ENCODE data around the gene KLHL25. TPM values are rescaled to one million over a fixed set of nuclear protein-coding genes. Genes with fewer than 3 reads are reported as not detected.

Gene KLHL25
- total and polyA plus RNA-seq, 2 of the 13 experiments (the other 11 are each of a cell fraction or from before 2014, with no cell fraction given): 3.7 to 8.2 TPM

DNA sequence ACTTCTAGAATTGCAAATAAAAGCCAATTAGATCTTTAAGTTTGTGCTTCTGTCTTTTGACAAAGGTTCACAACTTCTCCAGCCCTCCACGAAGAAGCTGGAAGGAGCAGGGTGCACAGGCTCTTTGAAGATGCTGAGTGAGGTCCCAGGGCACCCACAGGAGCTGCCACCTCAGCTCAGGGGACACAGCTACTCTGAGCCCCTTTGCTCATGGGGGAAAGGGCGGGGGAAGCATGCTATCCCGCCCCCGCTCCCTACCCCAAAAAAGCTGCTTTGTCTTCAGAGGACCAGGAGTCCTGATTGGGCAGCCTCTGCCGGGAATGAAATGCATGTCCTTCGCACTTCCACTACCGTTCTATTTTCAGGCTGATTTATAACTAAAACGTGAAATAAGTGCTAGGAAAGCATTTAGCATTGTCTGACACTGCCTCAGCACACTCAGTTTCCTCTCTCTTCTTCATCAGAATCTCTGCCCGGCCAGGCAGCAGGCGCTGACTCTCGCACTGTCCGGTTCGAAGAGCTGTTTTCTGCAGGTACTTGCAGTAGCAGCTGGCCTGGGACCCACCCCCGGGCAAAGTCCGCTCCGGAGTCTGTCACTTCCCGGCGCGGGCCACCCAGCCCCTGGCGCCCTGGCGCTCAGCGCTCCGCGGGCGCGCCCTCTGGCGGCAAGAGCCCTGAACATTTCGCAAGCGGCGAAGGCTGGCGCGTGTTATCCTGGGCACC is 45.5 kb upstream of the KLHL25 start (continued):
- TF ChIP-seq AFF4 (CRISPR knock-in tag; IDR thresholded peaks at IDR 0.05) (no peak), ZNF367 (CRISPR knock-in tag; IDR thresholded peaks at IDR 0.05; ENCODE audit: borderline replicate concordance) (0 out of 2 replicates have a peak, but pooled peaks have one; percentile 50), HCFC1 (IDR thresholded peaks at IDR 0.05; ENCODE audit: low read depth, low read length) (0 out of 2 replicates have a peak, but pooled peaks have one; percentile 21), ZNF274 (CRISPR knock-in tag; IDR thresholded peaks at IDR 0.05) (0 out of 2 replicates have a peak, but pooled peaks have one; percentile 25), YY1 (IDR thresholded peaks at IDR 0.05; ENCODE audit: insufficient read depth, insufficient replicate concordance, low read depth, low read length) (peak; percentile 63), JUNB (CRISPR knock-in tag; IDR thresholded peaks at IDR 0.05; ENCODE audit: borderline replicate concordance) (no peak), REL (CRISPR knock-in tag; conservative IDR thresholded peaks at IDR 0.05) (no peak; the same call in 1 of the 2 replicates), ARID4A (CRISPR knock-in tag; IDR thresholded peaks at IDR 0.05; ENCODE audit: borderline replicate concordance) (peak; percentile 80; the same call in 1 of the 2 replicates), KMT2B (CRISPR knock-in tag; IDR thresholded peaks at IDR 0.05) (0 out of 2 replicates have a peak, but pooled peaks have one; percentile 25), PITX1 (CRISPR knock-in tag; IDR thresholded peaks at IDR 0.05) (peak; percentile 79), MED13 (CRISPR knock-in tag; IDR thresholded peaks at IDR 0.05) (0 out of 2 replicates have a peak, but pooled peaks have one; percentile 50), GABPA (IDR thresholded peaks at IDR 0.05; ENCODE audit: low read depth, low read length) (no peak), GABPA (CRISPR knock-in tag; IDR thresholded peaks at IDR 0.05; ENCODE audit: low read depth) (no peak), EED (CRISPR knock-in tag; IDR thresholded peaks at IDR 0.05) (no peak), XRCC5 (optimal IDR thresholded peaks at IDR 0.05; ENCODE audit: low read length) (peak; percentile 94)
- TF ChIP-seq, protein P1, sequence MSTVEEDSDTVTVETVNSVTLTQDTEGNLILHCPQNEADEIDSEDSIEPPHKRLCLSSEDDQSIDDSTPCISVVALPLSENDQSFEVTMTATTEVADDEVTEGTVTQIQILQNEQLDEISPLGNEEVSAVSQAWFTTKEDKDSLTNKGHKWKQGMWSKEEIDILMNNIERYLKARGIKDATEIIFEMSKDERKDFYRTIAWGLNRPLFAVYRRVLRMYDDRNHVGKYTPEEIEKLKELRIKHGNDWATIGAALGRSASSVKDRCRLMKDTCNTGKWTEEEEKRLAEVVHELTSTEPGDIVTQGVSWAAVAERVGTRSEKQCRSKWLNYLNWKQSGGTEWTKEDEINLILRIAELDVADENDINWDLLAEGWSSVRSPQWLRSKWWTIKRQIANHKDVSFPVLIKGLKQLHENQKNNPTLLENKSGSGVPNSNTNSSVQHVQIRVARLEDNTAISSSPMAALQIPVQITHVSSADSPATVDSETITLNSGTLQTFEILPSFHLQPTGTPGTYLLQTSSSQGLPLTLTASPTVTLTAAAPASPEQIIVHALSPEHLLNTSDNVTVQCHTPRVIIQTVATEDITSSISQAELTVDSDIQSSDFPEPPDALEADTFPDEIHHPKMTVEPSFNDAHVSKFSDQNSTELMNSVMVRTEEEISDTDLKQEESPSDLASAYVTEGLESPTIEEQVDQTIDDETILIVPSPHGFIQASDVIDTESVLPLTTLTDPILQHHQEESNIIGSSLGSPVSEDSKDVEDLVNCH (CRISPR knock-in tag; IDR thresholded peaks at IDR 0.05): no peak
- TF ChIP-seq, protein P2, sequence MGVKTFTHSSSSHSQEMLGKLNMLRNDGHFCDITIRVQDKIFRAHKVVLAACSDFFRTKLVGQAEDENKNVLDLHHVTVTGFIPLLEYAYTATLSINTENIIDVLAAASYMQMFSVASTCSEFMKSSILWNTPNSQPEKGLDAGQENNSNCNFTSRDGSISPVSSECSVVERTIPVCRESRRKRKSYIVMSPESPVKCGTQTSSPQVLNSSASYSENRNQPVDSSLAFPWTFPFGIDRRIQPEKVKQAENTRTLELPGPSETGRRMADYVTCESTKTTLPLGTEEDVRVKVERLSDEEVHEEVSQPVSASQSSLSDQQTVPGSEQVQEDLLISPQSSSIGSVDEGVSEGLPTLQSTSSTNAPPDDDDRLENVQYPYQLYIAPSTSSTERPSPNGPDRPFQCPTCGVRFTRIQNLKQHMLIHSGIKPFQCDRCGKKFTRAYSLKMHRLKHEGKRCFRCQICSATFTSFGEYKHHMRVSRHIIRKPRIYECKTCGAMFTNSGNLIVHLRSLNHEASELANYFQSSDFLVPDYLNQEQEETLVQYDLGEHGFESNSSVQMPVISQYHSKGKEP (CRISPR knock-in tag; IDR thresholded peaks at IDR 0.05): no peak

All from HepG2 (cell line).